KMS-11 (cell line): ENCODE data around the gene ZKSCAN7.

Experiments
- H2AFZ ChIP-seq: fragments of 200-600 bp; sonication (generic); 2 replicates; pipeline ENCODE4 v1.6.1; 2016; ENCODE audit warnings: antibody characterized with exemption, mixed run types, low read depth
- H3K27ac ChIP-seq: fragments of 200-600 bp; sonication (generic); 2 replicates; pipeline ENCODE4 v1.6.1; 2016; ENCODE audit warnings: mild to moderate bottlenecking, mixed run types
- H3K27me3 ChIP-seq: fragments of 200-600 bp; sonication (generic); 2 replicates; pipeline ENCODE4 v1.6.1; 2017; ENCODE audit warnings: mild to moderate bottlenecking, low read depth, mixed run types, moderate library complexity; ENCODE audit not compliant: insufficient read depth
- H3K36me3 ChIP-seq: fragments of 200-600 bp; sonication (generic); 2 replicates; pipeline ENCODE4 v1.6.1; 2017; ENCODE audit warnings: mild to moderate bottlenecking, mixed run types; ENCODE audit not compliant: insufficient read depth
- H3K4me1 ChIP-seq: fragments of 200-600 bp; sonication (generic); 2 replicates; pipeline ENCODE4 v1.6.1; 2016; ENCODE audit warnings: mild to moderate bottlenecking, low read depth, mixed run types; ENCODE audit not compliant: poor library complexity, severe bottlenecking
- H3K4me2 ChIP-seq: fragments of 200-600 bp; sonication (generic); 2 replicates; pipeline ENCODE4 v1.7.0; 2016; ENCODE audit warnings: mild to moderate bottlenecking, mixed run types
- H3K4me3 ChIP-seq: fragments of 200-600 bp; sonication (generic); IDR thresholded peaks from 2 replicates; pipeline ENCODE4 v1.6.1; 2017; ENCODE audit warnings: low read depth, low read length, mixed read lengths; ENCODE audit not compliant: insufficient read depth
- H3K79me2 ChIP-seq: fragments of 200-600 bp; sonication (generic); 2 replicates; pipeline ENCODE4 v1.6.1; 2016; ENCODE audit warnings: low read depth, mixed run types; ENCODE audit not compliant: insufficient read depth
- H3K9ac ChIP-seq: fragments of 200-600 bp; sonication (generic); 2 replicates; pipeline ENCODE4 v1.6.1; 2016; ENCODE audit warnings: mild to moderate bottlenecking, mixed run types
- H4K20me1 ChIP-seq: fragments of 200-600 bp; sonication (generic); 2 replicates; pipeline ENCODE4 v1.6.1; 2016; ENCODE audit warnings: mild to moderate bottlenecking, mixed run types; ENCODE audit not compliant: insufficient read depth
- TF ChIP-seq, protein P1 (sequence below): fragments of 200-600 bp; sonication (generic); conservative IDR thresholded peaks from 2 replicates; pipeline ENCODE4 v1.6.1; 2017; ENCODE audit warnings: low read depth, mild to moderate bottlenecking, antibody characterized with exemption, low read length, moderate library complexity, mixed read lengths

Gene ZKSCAN7

DNA sequence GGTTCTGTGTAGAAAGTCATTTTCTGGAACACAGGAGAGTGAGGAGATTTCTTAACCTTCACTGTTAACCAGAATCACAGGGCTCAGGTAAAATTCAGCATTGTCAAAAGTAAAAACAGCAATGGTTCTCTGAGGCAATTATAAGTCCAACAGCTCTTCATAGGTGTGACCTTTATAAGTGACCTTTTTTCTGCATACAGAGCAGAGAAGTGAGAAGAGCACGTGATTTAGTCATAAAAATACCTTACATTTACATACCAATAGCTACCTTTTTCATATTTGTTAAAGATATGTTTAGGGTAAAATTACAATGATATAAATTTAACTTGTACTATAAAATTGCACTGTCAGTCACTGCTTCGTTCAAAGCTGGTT is 36.2 kb upstream of the ZKSCAN7 start:
- H3K36me3 ChIP-seq, result no peaks in the 10 kb centered on the region
- no peak overlapping the region for H3K4me2 ChIP-seq

DNA sequence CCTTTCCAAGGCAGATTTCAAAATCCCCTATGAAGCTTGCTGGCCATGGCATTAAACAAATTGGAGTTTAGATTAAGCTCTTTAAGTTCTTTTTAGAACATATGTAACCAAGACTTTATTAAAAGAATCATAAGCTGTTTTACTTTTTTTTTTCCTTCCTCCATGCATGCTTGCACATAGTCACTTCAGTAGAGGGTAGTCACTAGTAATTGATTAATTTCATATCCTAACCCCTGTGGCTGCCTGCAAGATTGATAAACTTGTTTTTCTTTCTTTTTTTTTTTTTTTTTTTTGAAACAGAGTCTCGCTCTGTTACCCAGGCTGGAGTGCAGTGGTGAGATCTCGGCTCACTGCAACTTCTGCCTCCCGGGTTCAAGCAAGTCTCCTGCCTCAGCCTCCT is 33.3 kb upstream of the ZKSCAN7 start:
- no peaks in the 10 kb centered on the region for H3K36me3 ChIP-seq
- H3K4me2 ChIP-seq, result no peak overlapping the region
- no peak overlapping the region for H2AFZ ChIP-seq
- H3K9ac ChIP-seq, result no peak overlapping the region
- no peaks in the 10 kb centered on the region for H4K20me1 ChIP-seq
- no peak overlapping the region for H3K4me3 ChIP-seq
- H3K4me1 ChIP-seq, result no peaks in the 10 kb centered on the region
- H3K27ac ChIP-seq, result no peak overlapping the region
- no peaks in the 10 kb centered on the region for H3K79me2 ChIP-seq
- H3K27me3 ChIP-seq, result no peaks in the 10 kb centered on the region
- TF ChIP-seq, protein P1, sequence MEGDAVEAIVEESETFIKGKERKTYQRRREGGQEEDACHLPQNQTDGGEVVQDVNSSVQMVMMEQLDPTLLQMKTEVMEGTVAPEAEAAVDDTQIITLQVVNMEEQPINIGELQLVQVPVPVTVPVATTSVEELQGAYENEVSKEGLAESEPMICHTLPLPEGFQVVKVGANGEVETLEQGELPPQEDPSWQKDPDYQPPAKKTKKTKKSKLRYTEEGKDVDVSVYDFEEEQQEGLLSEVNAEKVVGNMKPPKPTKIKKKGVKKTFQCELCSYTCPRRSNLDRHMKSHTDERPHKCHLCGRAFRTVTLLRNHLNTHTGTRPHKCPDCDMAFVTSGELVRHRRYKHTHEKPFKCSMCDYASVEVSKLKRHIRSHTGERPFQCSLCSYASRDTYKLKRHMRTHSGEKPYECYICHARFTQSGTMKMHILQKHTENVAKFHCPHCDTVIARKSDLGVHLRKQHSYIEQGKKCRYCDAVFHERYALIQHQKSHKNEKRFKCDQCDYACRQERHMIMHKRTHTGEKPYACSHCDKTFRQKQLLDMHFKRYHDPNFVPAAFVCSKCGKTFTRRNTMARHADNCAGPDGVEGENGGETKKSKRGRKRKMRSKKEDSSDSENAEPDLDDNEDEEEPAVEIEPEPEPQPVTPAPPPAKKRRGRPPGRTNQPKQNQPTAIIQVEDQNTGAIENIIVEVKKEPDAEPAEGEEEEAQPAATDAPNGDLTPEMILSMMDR, result no peak

More for the DNA sequence above, 36.2 kb upstream of the ZKSCAN7 start:
- H3K27me3 ChIP-seq, result no peaks in the 10 kb centered on the region
- H3K4me3 ChIP-seq, result no peak overlapping the region
- no peaks in the 10 kb centered on the region for H4K20me1 ChIP-seq
- no peak overlapping the region for H3K27ac ChIP-seq
- TF ChIP-seq, protein P1, result no peak
- H2AFZ ChIP-seq, result no peak overlapping the region
- no peaks in the 10 kb centered on the region for H3K4me1 ChIP-seq
- H3K9ac ChIP-seq, result no peak overlapping the region
- H3K79me2 ChIP-seq, result no peaks in the 10 kb centered on the region

DNA sequence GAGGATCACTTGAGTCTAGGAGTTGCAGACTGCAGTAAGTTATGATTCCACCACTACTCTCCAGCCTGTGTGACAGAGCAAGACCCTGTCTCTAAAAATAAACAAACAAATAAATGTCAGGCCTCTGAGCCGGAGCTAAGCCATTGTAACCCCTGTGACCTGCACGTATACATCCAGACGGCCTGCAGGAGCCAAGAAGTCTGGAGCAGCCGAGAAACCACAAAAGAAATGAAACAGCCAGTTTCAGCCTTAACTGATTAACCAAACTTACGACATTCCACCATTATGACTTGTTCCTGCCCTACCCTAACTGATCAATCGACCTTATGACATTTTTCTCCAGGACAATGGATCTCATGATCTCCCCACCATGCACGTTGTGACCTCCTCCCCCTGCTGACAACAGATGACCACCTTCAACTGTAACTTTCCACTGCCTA is 32.5 kb upstream of the ZKSCAN7 start:
- no peak overlapping the region for H2AFZ ChIP-seq
- H3K4me3 ChIP-seq, result no peak overlapping the region
- no peak overlapping the region for H3K4me2 ChIP-seq
- H3K4me1 ChIP-seq, result no peaks in the 10 kb centered on the region
- no peaks in the 10 kb centered on the region for H3K27me3 ChIP-seq
- no peak overlapping the region for H3K9ac ChIP-seq
- TF ChIP-seq, protein P1, result no peak
- no peaks in the 10 kb centered on the region for H3K36me3 ChIP-seq
- no peaks in the 10 kb centered on the region for H3K79me2 ChIP-seq
- no peaks in the 10 kb centered on the region for H4K20me1 ChIP-seq
- H3K27ac ChIP-seq, result no peak overlapping the region

DNA sequence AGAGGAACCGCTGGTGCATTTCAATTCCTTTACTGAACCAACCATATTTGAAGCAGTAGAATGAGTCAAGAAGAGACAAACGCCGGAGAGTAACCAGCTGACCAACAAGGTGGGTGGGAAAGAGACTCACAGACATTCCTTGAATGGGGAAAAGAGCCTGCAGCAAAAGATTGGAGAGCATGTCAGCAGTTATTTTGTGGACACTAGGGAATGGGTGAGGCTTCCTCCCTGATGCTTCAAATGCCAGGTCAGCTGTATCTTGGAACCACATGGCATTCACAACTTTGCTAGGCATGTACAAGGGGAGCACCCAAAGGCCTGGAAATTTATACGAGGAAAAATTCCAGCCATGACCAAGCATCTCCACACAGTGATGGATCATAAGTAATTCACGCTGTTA is 29.9 kb upstream of the ZKSCAN7 start:
- H3K4me3 ChIP-seq, result no peak overlapping the region
- H4K20me1 ChIP-seq, result no peaks in the 10 kb centered on the region
- no peaks in the 10 kb centered on the region for H3K27me3 ChIP-seq
- TF ChIP-seq, protein P1, result no peak
- no peaks in the 10 kb centered on the region for H3K36me3 ChIP-seq
- H3K79me2 ChIP-seq, result no peaks in the 10 kb centered on the region
- H3K4me1 ChIP-seq, result no peaks in the 10 kb centered on the region
- no peak overlapping the region for H3K27ac ChIP-seq
- H2AFZ ChIP-seq, result no peak overlapping the region
- H3K4me2 ChIP-seq, result no peak overlapping the region
- H3K9ac ChIP-seq, result no peak overlapping the region
